ENCODE data around the gene SEC16A.

DNA sequence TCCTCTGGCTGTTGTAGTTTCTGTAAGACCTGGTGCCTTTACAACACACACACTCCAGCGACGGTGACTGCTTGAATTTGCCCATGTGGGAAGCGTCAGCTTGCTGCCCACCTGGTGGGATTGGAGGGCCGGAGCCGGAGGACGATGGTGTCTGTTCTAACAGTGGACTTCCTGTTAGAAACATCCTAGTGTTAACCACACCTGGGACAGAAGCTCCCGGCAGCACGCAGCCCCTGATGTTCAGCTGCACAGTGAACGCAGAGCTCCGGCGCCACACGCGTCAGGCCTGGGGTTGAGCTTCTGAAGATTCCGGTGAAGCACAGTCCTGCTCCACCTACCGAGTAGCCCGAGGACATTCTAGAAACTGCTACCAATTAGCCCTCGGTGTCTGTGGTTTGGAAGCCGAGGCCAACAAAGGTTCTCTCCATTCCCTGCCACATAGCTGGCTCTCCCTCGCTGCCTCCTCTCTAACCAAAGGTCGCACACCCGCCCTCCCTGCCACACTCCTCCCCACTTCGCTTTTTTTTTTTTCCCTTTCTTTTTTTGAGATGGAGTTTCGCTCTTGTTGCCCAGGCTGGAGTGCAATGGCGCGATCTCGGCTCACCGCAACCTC, 58.0 kb downstream of the SEC16A start:
- TF ChIP-seq, protein P1, sequence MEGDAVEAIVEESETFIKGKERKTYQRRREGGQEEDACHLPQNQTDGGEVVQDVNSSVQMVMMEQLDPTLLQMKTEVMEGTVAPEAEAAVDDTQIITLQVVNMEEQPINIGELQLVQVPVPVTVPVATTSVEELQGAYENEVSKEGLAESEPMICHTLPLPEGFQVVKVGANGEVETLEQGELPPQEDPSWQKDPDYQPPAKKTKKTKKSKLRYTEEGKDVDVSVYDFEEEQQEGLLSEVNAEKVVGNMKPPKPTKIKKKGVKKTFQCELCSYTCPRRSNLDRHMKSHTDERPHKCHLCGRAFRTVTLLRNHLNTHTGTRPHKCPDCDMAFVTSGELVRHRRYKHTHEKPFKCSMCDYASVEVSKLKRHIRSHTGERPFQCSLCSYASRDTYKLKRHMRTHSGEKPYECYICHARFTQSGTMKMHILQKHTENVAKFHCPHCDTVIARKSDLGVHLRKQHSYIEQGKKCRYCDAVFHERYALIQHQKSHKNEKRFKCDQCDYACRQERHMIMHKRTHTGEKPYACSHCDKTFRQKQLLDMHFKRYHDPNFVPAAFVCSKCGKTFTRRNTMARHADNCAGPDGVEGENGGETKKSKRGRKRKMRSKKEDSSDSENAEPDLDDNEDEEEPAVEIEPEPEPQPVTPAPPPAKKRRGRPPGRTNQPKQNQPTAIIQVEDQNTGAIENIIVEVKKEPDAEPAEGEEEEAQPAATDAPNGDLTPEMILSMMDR (IDR thresholded peaks at IDR 0.05) = no peak
- TF ChIP-seq POLR2AphosphoS5 (IDR thresholded peaks at IDR 0.05) = no peak

Data from suprapubic skin (tissue), 3 donors.